ENCODE results near the gene BCLAF3. TPM values are rescaled to one million over a fixed set of nuclear protein-coding genes. Genes with fewer than 3 reads are reported as not detected.

Gene BCLAF3
- total RNA-seq, 1 experiment from 2014 or later = 7.9 TPM

DNA sequence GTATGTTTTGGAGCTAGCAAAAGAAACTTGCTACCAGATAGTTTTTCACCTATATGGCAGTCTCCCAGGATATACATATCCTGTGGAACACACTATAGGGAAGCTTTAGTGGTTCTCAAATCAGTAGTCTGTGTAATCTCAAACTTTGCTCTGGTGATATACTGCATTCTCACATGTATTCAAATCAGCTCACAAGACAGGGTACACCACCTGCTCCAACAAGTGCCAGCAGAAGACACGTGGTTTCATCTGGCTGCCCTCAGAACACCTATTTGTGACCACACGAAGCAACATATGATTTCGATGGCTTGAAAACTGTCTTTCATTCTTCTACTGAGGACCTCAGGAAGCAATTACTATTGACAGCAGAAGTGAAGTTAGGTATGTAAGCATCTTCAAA is 37.7 kb downstream of the BCLAF3 start:
- POLR2A ChIA-PET (ENCODE audit: unreplicated experiment) = no interaction called here
- H3K27ac ChIP-seq = no peak overlapping the region
- H3K27me3 ChIP-seq (ENCODE audit: insufficient read depth, low read depth) = no peaks in the 10 kb centered on the region
- H3K4me3 ChIP-seq = no peak overlapping the region
- TF ChIP-seq, protein P1, sequence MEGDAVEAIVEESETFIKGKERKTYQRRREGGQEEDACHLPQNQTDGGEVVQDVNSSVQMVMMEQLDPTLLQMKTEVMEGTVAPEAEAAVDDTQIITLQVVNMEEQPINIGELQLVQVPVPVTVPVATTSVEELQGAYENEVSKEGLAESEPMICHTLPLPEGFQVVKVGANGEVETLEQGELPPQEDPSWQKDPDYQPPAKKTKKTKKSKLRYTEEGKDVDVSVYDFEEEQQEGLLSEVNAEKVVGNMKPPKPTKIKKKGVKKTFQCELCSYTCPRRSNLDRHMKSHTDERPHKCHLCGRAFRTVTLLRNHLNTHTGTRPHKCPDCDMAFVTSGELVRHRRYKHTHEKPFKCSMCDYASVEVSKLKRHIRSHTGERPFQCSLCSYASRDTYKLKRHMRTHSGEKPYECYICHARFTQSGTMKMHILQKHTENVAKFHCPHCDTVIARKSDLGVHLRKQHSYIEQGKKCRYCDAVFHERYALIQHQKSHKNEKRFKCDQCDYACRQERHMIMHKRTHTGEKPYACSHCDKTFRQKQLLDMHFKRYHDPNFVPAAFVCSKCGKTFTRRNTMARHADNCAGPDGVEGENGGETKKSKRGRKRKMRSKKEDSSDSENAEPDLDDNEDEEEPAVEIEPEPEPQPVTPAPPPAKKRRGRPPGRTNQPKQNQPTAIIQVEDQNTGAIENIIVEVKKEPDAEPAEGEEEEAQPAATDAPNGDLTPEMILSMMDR (conservative IDR thresholded peaks at IDR 0.05) = no peak
- TF ChIP-seq EZH2 (IDR thresholded peaks at IDR 0.05; ENCODE audit: low read depth) = no peak
- H3K79me2 ChIP-seq (ENCODE audit: low read depth) = no peaks in the 10 kb centered on the region
- no peak for DNase-seq
- no peaks in the 10 kb centered on the region for H3K36me3 ChIP-seq (ENCODE audit: low read depth)
- H3K4me1 ChIP-seq (replicated peaks; ENCODE audit: insufficient read depth) = no peaks in the 10 kb centered on the region
- no peaks in the 10 kb centered on the region for H3K9me3 ChIP-seq (ENCODE audit: insufficient read depth, low read depth)
- H3F3A ChIP-seq (ENCODE audit: insufficient read depth, low read depth) = no peaks in the 10 kb centered on the region
- CTCF ChIA-PET = no interaction called here
- BruUV-seq (replicated peaks) = no TSS peak
- no peak overlapping the region for H2AFZ ChIP-seq
- intact Hi-C loops (cut with micrococcal nuclease; ENCODE audit: unreplicated experiment) = no loop called here
- H3K9me2 ChIP-seq (ENCODE audit: insufficient read depth) = no peaks in the 10 kb centered on the region
- no peaks in the 10 kb centered on the region for H4K20me1 ChIP-seq (ENCODE audit: insufficient read depth)
- H3K4me2 ChIP-seq = no peak overlapping the region

DNA sequence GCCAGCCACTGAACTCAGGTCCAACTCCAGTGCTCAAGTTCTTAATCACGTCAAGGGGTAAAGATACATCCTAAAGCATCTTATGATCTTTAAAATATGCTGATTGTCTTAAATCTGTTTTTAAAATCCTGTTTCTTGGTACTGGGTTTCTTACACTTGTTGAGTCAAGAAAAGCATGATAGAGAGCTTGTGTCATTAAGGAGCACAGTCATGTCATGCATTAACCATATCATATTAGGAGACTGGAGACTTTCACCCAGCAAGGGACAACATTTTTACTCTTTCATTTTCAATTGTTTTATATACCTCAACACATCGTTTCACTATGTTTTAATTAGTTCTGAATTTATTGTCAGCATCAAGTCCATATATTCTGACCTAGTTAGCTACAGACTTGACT is 41.5 kb downstream of the BCLAF3 start:
- ChIA-PET POLR2A (ENCODE audit: unreplicated experiment) (no interaction called here), CTCF (no interaction called here)
- TF ChIP-seq EZH2 (IDR thresholded peaks at IDR 0.05; ENCODE audit: low read depth) = no peak
- TF ChIP-seq, protein P1 (conservative IDR thresholded peaks at IDR 0.05) = no peak
- no TSS peak for BruUV-seq (replicated peaks)
- Histone ChIP-seq H3K27ac (no peak overlapping the region), H3K4me1 (replicated peaks; ENCODE audit: insufficient read depth) (no peaks in the 10 kb centered on the region), H3K4me3 (no peak overlapping the region), H3K9me3 (ENCODE audit: insufficient read depth, low read depth) (no peaks in the 10 kb centered on the region), H3K36me3 (ENCODE audit: low read depth) (no peaks in the 10 kb centered on the region), H3K9me2 (ENCODE audit: insufficient read depth) (no peaks in the 10 kb centered on the region), H3F3A (ENCODE audit: insufficient read depth, low read depth) (no peaks in the 10 kb centered on the region), H2AFZ (no peak overlapping the region), H3K27me3 (ENCODE audit: insufficient read depth, low read depth) (no peaks in the 10 kb centered on the region), H3K79me2 (ENCODE audit: low read depth) (no peaks in the 10 kb centered on the region), H4K20me1 (ENCODE audit: insufficient read depth) (no peaks in the 10 kb centered on the region), H3K4me2 (no peak overlapping the region)
- intact Hi-C loops (cut with micrococcal nuclease; ENCODE audit: unreplicated experiment) = no loop called here
- no peak for DNase-seq

DNA sequence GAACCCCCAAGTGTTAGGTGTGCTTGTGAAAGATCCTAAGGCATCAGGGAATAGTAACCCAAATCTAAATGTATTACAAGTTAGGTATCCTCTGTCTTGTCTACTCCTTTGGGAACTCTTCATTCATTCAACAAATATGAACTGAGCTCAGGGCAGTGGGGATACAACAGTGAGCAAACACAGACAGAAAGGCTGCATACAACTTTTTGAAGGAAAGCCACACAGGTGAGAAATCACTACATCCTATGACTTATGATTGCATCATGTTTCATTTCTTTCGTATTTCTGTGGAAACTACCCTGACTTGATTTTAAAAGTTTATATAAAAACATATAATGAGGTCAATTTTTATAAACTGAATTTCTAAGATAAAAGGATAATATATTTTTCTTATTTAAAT is 43.2 kb downstream of the BCLAF3 start:
- POLR2A ChIA-PET (ENCODE audit: unreplicated experiment) = no interaction called here
- Histone ChIP-seq H3K9me3 (ENCODE audit: insufficient read depth, low read depth) (no peaks in the 10 kb centered on the region), H3K27me3 (ENCODE audit: insufficient read depth, low read depth) (no peaks in the 10 kb centered on the region), H3K4me1 (replicated peaks; ENCODE audit: insufficient read depth) (no peaks in the 10 kb centered on the region), H3K4me2 (no peak overlapping the region), H3K27ac (no peak overlapping the region), H3K36me3 (ENCODE audit: low read depth) (no peaks in the 10 kb centered on the region), H3K79me2 (ENCODE audit: low read depth) (no peaks in the 10 kb centered on the region), H4K20me1 (ENCODE audit: insufficient read depth) (no peaks in the 10 kb centered on the region), H3F3A (ENCODE audit: insufficient read depth, low read depth) (no peaks in the 10 kb centered on the region), H3K4me3 (no peak overlapping the region), H3K9me2 (ENCODE audit: insufficient read depth) (no peaks in the 10 kb centered on the region), H2AFZ (no peak overlapping the region)
- intact Hi-C loops (cut with micrococcal nuclease; ENCODE audit: unreplicated experiment) = no loop called here
- CTCF ChIA-PET = no interaction called here
- no peak for DNase-seq
- BruUV-seq (replicated peaks) = no TSS peak
- TF ChIP-seq, protein P1 (conservative IDR thresholded peaks at IDR 0.05) = no peak

Small RNA genes lying within 50 kb of the gene (microRNA-seq; reads per million reads assigned to microRNA genes)
- 11.4 reads per million, percentile 20 among the genes with 10 or more reads in this experiment for gene MIR23C (ENCODE audit: borderline number of aligned reads, borderline replicate concordance)

Other genes with a start within 250 kb of the BCLAF3 start
- gene SH3KBP1, start 103.5 kb downstream of the BCLAF3 start, total RNA-seq (2021) = 42.5 and 58.3 TPM in 2 replicates
- not detected in 2 replicates for gene MAP7D2, start 125.8 kb upstream of the BCLAF3 start, total RNA-seq (2021)
- gene EIF1AX, start 150.8 kb upstream of the BCLAF3 start, total RNA-seq (2021) = 77.3 TPM in 2 replicates

Data from PC-9 (cell line).